A204.1 (cell line): ENCODE results near the gene FTSJ1.
"Not testable (repeated sequence)": the region's sequence is repeated elsewhere in the genome, so short reads cannot be mapped to it uniquely, and the experiment has no call there.

ENCODE experiments used
- FAIRE-seq: peaks from 2 replicates; lab custom pipeline; 2012; peaks lifted over from hg19 to GRCh38; lab: Jason Lieb, UNC

Gene FTSJ1

GRCh38 chrX:48525853-48526252, 49.9 kb downstream of the FTSJ1 start:
- FAIRE-seq: not testable (repeated sequence)

- no peak for FAIRE-seq
Measured at GRCh38 chrX:48530736-48531135, 54.7 kb downstream of the FTSJ1 start.

- FAIRE-seq: no peak
Measured at GRCh38 chrX:48531358-48531959, 55.5 kb downstream of the FTSJ1 start.

- no peak for FAIRE-seq
Measured at GRCh38 chrX:48532161-48532560, 56.2 kb downstream of the FTSJ1 start.

GRCh38 chrX:48533165-48533564, 57.2 kb downstream of the FTSJ1 start:
- FAIRE-seq: no peak
